Uterus (tissue), 2 donors: ENCODE results near the gene DPEP2.

Experiments
- POLR2A ChIP-seq, 2 donors: fragments of 450-650 bp; IDR thresholded peaks; one replicate each; pipeline ENCODE4 v1.6.1; 2016; ENCODE audit warnings: antibody characterized with exemption in 2 of 2, mild to moderate bottlenecking in 1 of 2, moderate library complexity in 1 of 2
- TF ChIP-seq, protein P1 (sequence below), 4 experiments: fragments of 200-600 bp in 2 of 4; fragments of 450-650 bp in 2 of 4; sonication (generic) in 2 of 4; IDR thresholded peaks; one replicate each; pipeline ENCODE4 v1.5.1; 2016 to 2019; ENCODE audit warnings: antibody characterized with exemption in 4 of 4, mild to moderate bottlenecking in 2 of 4, moderate library complexity in 1 of 4

DNA sequence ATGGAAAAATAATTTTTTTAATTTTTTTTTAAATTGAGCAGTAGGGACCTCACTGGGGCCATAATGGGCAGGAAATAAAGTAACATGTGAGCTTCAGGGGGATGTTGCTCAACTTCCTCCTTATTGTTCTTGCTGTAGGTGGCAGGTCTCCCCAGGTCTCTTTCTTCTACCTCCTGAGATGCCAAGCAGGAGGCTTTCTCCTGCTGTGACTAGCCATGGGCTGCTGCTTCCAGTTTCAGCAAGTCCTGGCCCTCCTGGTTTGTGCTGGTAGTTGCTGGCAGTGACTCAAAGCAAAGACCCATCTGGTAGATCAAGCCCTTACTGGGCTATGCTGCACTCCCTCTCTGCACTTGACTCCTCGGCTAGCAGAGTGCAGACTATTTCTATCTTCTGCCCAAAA lies 14.2 kb upstream of the DPEP2 start:
- TF ChIP-seq, protein P1, sequence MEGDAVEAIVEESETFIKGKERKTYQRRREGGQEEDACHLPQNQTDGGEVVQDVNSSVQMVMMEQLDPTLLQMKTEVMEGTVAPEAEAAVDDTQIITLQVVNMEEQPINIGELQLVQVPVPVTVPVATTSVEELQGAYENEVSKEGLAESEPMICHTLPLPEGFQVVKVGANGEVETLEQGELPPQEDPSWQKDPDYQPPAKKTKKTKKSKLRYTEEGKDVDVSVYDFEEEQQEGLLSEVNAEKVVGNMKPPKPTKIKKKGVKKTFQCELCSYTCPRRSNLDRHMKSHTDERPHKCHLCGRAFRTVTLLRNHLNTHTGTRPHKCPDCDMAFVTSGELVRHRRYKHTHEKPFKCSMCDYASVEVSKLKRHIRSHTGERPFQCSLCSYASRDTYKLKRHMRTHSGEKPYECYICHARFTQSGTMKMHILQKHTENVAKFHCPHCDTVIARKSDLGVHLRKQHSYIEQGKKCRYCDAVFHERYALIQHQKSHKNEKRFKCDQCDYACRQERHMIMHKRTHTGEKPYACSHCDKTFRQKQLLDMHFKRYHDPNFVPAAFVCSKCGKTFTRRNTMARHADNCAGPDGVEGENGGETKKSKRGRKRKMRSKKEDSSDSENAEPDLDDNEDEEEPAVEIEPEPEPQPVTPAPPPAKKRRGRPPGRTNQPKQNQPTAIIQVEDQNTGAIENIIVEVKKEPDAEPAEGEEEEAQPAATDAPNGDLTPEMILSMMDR (IDR thresholded peaks at IDR 0.05), result no peak
- no peak for TF ChIP-seq POLR2A (IDR thresholded peaks at IDR 0.05)
